IPS-NIHi7 (cell line): Measurements from ENCODE around the gene BABAM1.
"Not testable (repeated sequence)": the region's sequence is repeated elsewhere in the genome, so short reads cannot be mapped to it uniquely, and the experiment has no call there.

Experiments used
- DNase-seq: peaks from one replicate; pipeline ENCODE4 v3.0.0; 2012; ENCODE audit warnings: mixed read lengths; ENCODE audit errors: extremely low spot score

Gene BABAM1

DNA sequence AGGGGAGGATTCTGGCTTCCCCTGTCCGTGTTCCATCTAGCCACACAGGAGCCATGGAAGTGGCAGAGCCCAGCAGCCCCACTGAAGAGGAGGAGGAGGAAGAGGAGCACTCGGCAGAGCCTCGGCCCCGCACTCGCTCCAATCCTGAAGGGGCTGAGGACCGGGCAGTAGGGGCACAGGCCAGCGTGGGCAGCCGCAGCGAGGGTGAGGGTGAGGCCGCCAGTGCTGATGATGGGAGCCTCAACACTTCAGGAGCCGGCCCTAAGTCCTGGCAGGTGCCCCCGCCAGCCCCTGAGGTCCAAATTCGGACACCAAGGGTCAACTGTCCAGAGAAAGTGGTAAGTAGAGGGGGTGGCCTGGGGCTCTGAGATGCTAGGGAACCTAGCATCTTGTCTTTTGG is 1.5 kb downstream of the BABAM1 start:
- DNase-seq = no peak

GRCh38 chr19:17274892-17275291 is 7.6 kb downstream of the BABAM1 start:
- DNase-seq = not testable (repeated sequence)

DNA sequence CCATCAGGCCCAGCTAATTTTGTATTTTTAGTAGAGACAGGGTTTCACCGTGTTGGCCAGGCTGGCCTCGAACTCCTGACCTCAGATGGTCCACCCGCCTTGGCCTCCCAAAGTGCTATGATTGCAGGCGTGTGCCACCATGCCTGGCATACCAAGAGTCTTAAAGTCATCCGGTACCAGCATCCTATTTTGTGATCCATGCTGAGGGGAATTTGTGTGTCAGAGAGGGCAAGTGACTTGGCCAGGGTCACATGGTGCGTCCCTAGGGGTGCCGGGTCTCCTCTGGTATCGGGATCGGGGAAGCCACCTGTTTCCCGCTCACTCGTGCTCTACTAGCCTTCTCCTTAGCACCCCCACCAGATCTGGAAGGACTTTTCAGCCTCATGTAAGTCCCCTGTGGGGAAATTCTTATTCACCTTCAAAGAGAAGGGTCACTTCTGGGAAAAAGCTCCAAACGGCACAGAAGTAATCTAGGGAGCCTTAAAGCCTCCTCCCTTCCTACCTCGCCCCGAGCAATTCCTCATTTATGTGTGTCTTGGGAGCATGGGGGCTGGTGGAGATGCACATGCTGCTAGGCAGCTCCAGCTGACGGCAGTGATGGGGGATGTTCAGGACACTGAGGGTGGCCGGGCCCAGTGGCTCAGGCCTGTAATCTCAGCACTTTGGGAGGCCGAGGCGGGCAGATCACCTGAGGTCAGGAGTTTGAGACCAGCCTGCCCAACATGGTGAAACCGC is 8.4 kb downstream of the BABAM1 start:
- DNase-seq = no peak

DNA sequence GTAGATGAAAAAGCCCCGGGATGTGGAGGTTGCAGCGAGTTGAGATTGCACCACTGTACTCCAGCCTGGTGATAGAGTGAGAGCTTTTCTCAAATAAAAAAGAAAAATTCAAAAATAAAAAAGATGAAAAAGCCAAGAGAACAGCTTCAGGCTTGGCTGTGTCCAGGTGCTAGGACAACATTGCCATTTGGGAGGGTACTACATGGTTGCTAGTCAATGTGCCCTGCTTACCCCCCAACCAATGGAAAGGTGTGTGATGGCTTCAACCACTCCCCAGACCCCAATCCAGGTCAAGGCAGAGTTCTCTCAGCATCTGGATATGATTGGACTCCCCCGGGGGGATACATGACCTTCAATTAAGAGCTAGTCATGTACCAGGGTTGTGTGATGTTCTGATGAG is 12.2 kb downstream of the BABAM1 start:
- DNase-seq = no peak

- DNase-seq = peak; percentile 57
Observed at GRCh38 chr19:17281391-17282304, 14.4 kb downstream of the BABAM1 start, which contains the start of gene ANKLE1. ANKLE1 (plus strand) TSS chr19:17281901; CDS start chr19:17281921, 20 bp downstream.

- peak; percentile 92 for DNase-seq
Observed at GRCh38 chr19:17282488-17283125, 15.4 kb downstream of the BABAM1 start.

GRCh38 chr19:17283504-17283996 is 16.3 kb downstream of the BABAM1 start:
- DNase-seq = no peak

- DNase-seq = no peak
Observed at GRCh38 chr19:17285415-17286135, 18.3 kb downstream of the BABAM1 start.

DNA sequence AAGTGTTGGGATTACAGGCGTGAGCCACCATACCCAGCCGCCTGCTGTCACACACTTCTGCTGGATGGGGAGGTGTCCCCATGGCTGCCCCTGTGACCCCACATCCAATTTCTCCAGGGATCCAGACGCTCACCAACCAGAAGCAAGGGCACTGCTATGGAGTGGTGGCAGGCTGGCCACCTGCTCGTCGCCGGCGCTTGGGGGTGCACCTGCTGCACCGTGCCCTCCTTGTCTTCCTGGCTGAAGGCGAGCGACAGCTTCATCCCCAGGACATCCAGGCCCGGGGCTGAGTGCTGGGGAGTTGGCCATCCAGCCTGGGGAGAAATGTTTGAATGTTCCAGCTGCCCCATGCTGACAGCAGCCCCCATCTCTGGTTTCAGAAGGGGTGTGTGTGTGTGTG is 19.0 kb downstream of the BABAM1 start:
- DNase-seq = no peak

- no peak for DNase-seq
Observed at GRCh38 chr19:17286752-17287151, 19.5 kb downstream of the BABAM1 start.

- DNase-seq = peak; percentile 94
Observed at GRCh38 chr19:17289489-17289888, 22.2 kb downstream of the BABAM1 start.

GRCh38 chr19:17292301-17293074 is 25.2 kb downstream of the BABAM1 start:
- peak; percentile 95 for DNase-seq

DNA sequence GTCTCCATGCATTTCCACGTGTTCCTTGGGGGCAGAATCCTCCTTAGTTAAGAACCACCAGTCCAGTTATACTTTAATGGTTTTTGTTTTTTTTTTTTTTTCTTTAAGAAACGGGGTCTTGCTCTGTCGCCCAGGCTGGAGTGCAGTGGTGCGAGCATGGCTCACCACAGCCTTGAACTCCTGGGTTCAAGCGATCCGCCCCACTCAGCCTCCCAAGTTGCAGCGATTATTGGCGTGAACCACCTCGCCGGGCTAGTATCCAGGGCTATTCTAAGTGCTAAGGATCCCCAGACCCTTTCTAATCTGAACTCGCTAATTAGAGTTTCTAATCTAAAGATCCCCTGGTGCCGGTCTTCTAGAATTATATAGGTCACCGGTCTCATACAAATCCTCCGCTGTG is 26.4 kb downstream of the BABAM1 start:
- DNase-seq = no peak

GRCh38 chr19:17294051-17294891 is 27.0 kb downstream of the BABAM1 start:
- peak; percentile 79 for DNase-seq

DNA sequence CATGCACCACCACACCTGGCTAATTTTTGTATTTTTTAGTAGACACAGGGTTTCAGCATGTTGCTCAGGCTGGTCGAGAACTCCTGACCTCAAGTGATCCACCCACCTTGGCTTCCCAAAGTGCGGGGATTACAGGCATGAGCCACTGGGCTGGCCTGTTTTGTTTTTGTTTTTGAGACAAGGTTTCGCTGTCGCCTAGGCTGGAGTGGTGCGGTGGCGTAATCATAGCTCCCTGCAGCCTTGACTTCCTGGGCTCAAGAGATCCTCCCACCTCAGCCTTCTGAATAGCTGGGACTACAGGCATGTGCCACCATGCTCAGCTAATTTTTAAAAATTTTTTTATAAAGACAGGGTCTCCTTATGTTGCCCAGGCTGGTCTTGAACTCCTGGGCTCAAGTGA is 28.3 kb downstream of the BABAM1 start:
- not testable (repeated sequence) for DNase-seq

- DNase-seq = no peak
Observed at GRCh38 chr19:17296273-17296672, 29.0 kb downstream of the BABAM1 start.

- DNase-seq = no peak
Observed at GRCh38 chr19:17296976-17297375, 29.7 kb downstream of the BABAM1 start.

GRCh38 chr19:17300992-17301619 is 33.9 kb downstream of the BABAM1 start:
- no peak for DNase-seq
